Caco-2 (cell line): ENCODE data around the gene TNNT2. TPM values are rescaled to one million over a fixed set of nuclear protein-coding genes. Genes with fewer than 3 reads are reported as not detected.

Source experiments
- BruUV-seq: library from RNA; stranded (reverse); fragments of 400-500 nt; replicated peaks from 2 replicates; lab custom pipeline; 2021; lab: Mats Ljungman, UMichigan
- CTCF ChIA-PET: fragments of 300-600 bp; sonication (Branson Sonifier 250); formaldehyde crosslinking; loops from one replicate; lab custom pipeline; 2022; ENCODE audit warnings: antibody characterized with exemption; lab: Charles Lee
- POLR2A ChIA-PET: fragments of 300-600 bp; sonication (Branson Sonifier 250); formaldehyde crosslinking; loops from one replicate; lab custom pipeline; 2022; ENCODE audit warnings: antibody characterized with exemption; lab: Charles Lee
- DNase-seq, 2 experiments: peaks; one replicate each; pipeline versions ENCODE4 v3.0.0 to v3.0.0-alpha.2; 2020 to 2022
- H3K27me3 ChIP-seq: replicated peaks from 2 replicates; pipeline ENCODE4 v1.6.0; 2011; ENCODE audit warnings: low read length; ENCODE audit not compliant: control insufficient read depth, insufficient read depth
- H3K36me3 ChIP-seq: 2 replicates; pipeline ENCODE4 v1.5.1; 2011; ENCODE audit warnings: low read length; ENCODE audit not compliant: control insufficient read depth, insufficient read depth
- H3K4me1 ChIP-seq: fragments of 250-450 bp; sonication (Bioruptor Pico); 2 replicates; pipeline ENCODE4 v1.5.1; 2020; ENCODE audit warnings: mild to moderate bottlenecking
- H3K4me3 ChIP-seq: 2 replicates; pipeline ENCODE4 v1.5.1; 2011; ENCODE audit warnings: low read depth, mild to moderate bottlenecking, control low read depth, low read length
- H3K9me3 ChIP-seq: fragments of 250-450 bp; sonication (Bioruptor Pico); 2 replicates; pipeline ENCODE4 v1.5.1; 2020; ENCODE audit warnings: mild to moderate bottlenecking, moderate library complexity
- H3K27ac Mint-ChIP-seq: one replicate; pipeline ENCODE4 v1.8.0; 2022; ENCODE audit warnings: mixed read lengths; ENCODE audit not compliant: unreplicated experiment
- H3K27me3 Mint-ChIP-seq: one replicate; pipeline ENCODE4 v1.8.0; 2022; ENCODE audit warnings: mixed read lengths; ENCODE audit not compliant: insufficient read depth, unreplicated experiment
- H3K36me3 Mint-ChIP-seq: one replicate; pipeline ENCODE4 v1.8.0; 2022; ENCODE audit warnings: mild to moderate bottlenecking, mixed read lengths; ENCODE audit not compliant: insufficient read depth, unreplicated experiment
- H3K4me1 Mint-ChIP-seq: one replicate; pipeline ENCODE4 v1.8.0; 2022; ENCODE audit warnings: low read depth, mixed read lengths; ENCODE audit not compliant: unreplicated experiment
- H3K4me3 Mint-ChIP-seq: one replicate; pipeline ENCODE4 v1.8.0; 2022; ENCODE audit warnings: mild to moderate bottlenecking, moderate library complexity, mixed read lengths; ENCODE audit not compliant: unreplicated experiment
- H3K9me3 Mint-ChIP-seq: one replicate; pipeline ENCODE4 v1.8.0; 2022; ENCODE audit warnings: mixed read lengths; ENCODE audit not compliant: unreplicated experiment
- intact Hi-C: fragments of 100-400 bp; cut with micrococcal nuclease; formaldehyde crosslinking; loops from one replicate; pipeline ENCODE4 v1.10.0; 2022; ENCODE audit not compliant: unreplicated experiment
- total RNA-seq: library from RNA; stranded (reverse); gene quantifications from 2 replicates; pipeline ENCODE4 v1.2.3, GENCODE V29; 2022
- TF ChIP-seq, protein P1 (sequence below), 2 experiments: fragments of 200-600 bp in 1 of 2; IDR thresholded peaks; 1 replicate in 1 of 2; 2 replicates in 1 of 2; pipeline versions ENCODE4 v1.5.1 to v1.8.0; 2011 to 2022; ENCODE audit warnings: antibody characterized with exemption in 1 of 2, control low read depth in 1 of 2, inconsistent platforms in 1 of 2, low read depth in 1 of 2, low read length in 1 of 2, mild to moderate bottlenecking in 1 of 2, moderate library complexity in 1 of 2; ENCODE audit not compliant: insufficient read depth in 1 of 2, severe bottlenecking in 1 of 2, unreplicated experiment in 1 of 2

TNNT2 gene
- total RNA-seq, 1 experiment from 2014 or later: 7.3 TPM

DNA sequence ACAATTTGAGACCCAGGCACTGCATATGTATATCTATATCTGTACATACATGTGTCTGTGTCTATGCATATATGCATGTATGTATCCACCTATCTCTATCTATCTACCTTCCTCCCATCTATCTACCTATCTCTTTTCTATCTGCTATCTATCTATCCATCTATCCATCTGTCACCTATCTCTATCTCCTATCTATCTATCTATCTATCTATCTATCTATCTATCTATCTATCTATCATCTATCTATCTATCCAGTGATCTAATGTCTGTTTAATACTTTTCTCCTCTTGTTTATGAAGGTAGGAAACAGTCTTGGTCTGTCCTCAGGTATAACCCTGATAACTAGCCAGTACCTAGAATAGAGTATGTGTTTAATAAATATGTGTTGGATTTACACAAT, 25.9 kb downstream of the TNNT2 start:
- Histone ChIP-seq H3K4me1 (no peaks in the 10 kb centered on the region), H3K9me3 (no peaks in the 10 kb centered on the region), H3K4me3 (no peak overlapping the region), H3K36me3 (no peaks in the 10 kb centered on the region), H3K27me3 (no peaks in the 10 kb centered on the region)
- TF ChIP-seq, protein P1, sequence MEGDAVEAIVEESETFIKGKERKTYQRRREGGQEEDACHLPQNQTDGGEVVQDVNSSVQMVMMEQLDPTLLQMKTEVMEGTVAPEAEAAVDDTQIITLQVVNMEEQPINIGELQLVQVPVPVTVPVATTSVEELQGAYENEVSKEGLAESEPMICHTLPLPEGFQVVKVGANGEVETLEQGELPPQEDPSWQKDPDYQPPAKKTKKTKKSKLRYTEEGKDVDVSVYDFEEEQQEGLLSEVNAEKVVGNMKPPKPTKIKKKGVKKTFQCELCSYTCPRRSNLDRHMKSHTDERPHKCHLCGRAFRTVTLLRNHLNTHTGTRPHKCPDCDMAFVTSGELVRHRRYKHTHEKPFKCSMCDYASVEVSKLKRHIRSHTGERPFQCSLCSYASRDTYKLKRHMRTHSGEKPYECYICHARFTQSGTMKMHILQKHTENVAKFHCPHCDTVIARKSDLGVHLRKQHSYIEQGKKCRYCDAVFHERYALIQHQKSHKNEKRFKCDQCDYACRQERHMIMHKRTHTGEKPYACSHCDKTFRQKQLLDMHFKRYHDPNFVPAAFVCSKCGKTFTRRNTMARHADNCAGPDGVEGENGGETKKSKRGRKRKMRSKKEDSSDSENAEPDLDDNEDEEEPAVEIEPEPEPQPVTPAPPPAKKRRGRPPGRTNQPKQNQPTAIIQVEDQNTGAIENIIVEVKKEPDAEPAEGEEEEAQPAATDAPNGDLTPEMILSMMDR (IDR thresholded peaks at IDR 0.05; ENCODE audit: insufficient read depth in 1 of 2, low read depth in 1 of 2, low read length in 1 of 2, severe bottlenecking in 1 of 2, unreplicated experiment in 1 of 2): no peak
- no peaks in the 10 kb centered on the region for H3K4me1 Mint-ChIP-seq
- ChIA-PET CTCF (no interaction called here), POLR2A (no interaction called here)
- no TSS peak for BruUV-seq
- H3K27me3 Mint-ChIP-seq: peaks cover 17% of the 10 kb centered on the region
- H3K36me3 Mint-ChIP-seq: no peaks in the 10 kb centered on the region
- intact Hi-C loops: no loop called here
- DNase-seq: no peak
- no peaks in the 10 kb centered on the region for H3K9me3 Mint-ChIP-seq
- H3K27ac Mint-ChIP-seq: no peak overlapping the region
- H3K4me3 Mint-ChIP-seq: no peak overlapping the region

DNA sequence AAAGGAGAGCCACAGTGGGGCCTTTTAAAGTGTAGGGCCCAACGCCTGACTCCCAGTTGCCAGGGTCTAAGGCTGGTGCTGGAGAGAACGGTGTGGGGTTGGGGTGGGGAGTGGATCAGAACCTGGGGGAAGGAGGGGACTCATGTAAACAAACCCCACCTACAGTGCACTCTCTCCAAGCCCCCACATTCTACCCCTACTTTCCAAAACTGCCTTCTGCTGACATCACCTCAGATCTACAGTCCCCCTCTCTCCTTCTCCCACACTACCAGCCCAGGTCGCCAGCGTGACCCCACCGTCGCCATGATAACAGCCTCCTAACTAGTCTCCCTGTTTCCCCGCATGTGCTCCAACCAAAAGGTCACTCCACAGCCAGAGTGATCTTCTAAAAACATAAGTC, 26.6 kb downstream of the TNNT2 start:
- no peaks in the 10 kb centered on the region for H3K4me1 ChIP-seq
- Mint-ChIP-seq H3K27me3 (peaks cover 17% of the 10 kb centered on the region), H3K36me3 (no peaks in the 10 kb centered on the region), H3K27ac (no peak overlapping the region), H3K4me3 (no peak overlapping the region), H3K9me3 (no peaks in the 10 kb centered on the region), H3K4me1 (no peaks in the 10 kb centered on the region)
- H3K36me3 ChIP-seq: no peaks in the 10 kb centered on the region
- H3K27me3 ChIP-seq: no peaks in the 10 kb centered on the region
- TF ChIP-seq, protein P1 (IDR thresholded peaks at IDR 0.05; ENCODE audit: insufficient read depth in 1 of 2, low read depth in 1 of 2, low read length in 1 of 2, severe bottlenecking in 1 of 2, unreplicated experiment in 1 of 2): no peak
- H3K4me3 ChIP-seq: no peak overlapping the region
- CTCF ChIA-PET: no interaction called here
- POLR2A ChIA-PET: no interaction called here
- DNase-seq: no peak
- intact Hi-C loops: no loop called here
- no TSS peak for BruUV-seq
- H3K9me3 ChIP-seq: no peaks in the 10 kb centered on the region

DNA sequence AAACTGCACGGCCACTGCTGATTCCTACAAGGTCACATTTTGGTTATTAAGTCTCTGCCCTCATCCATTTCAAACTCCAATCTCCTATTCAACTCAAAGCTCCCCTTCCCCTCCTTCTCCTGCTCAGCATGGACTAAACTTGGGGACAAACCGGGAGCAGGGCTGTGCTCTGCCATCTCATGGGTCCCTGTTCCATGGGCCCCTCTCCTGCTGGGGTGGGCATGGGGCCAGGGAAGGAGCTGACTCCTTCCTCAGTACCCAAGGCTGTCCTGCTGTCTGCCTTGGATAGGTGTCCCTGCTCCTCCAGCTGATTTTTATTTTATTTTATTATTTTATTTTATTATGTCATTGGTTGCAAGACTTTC, 27.1 kb downstream of the TNNT2 start:
- Mint-ChIP-seq H3K9me3 (no peaks in the 10 kb centered on the region), H3K4me3 (no peak overlapping the region), H3K27ac (no peak overlapping the region), H3K27me3 (peaks cover 13% of the 10 kb centered on the region), H3K36me3 (no peaks in the 10 kb centered on the region), H3K4me1 (no peaks in the 10 kb centered on the region)
- H3K4me3 ChIP-seq: no peak overlapping the region
- POLR2A ChIA-PET: no interaction called here
- H3K9me3 ChIP-seq: no peaks in the 10 kb centered on the region
- BruUV-seq: no TSS peak
- intact Hi-C loops: no loop called here
- CTCF ChIA-PET: interaction anchor here (0.7 to 0.9 kb wide), 3 partner anchors 10 to 144 kb away, joined by 3 to 5 read pairs (median 3); no protein-coding TSS in a partner anchor
- no peaks in the 10 kb centered on the region for H3K36me3 ChIP-seq
- no peaks in the 10 kb centered on the region for H3K4me1 ChIP-seq
- TF ChIP-seq, protein P1 (IDR thresholded peaks at IDR 0.05; ENCODE audit: insufficient read depth in 1 of 2, low read depth in 1 of 2, low read length in 1 of 2, severe bottlenecking in 1 of 2, unreplicated experiment in 1 of 2): no peak
- no peaks in the 10 kb centered on the region for H3K27me3 ChIP-seq
- no peak for DNase-seq
